NK-92 (cell line): ENCODE measurements around the gene URM1.

ENCODE experiments used
- DNase-seq: peaks from one replicate; lab custom pipeline; 2025; ENCODE audit not compliant: unreplicated experiment; lab: John Stamatoyannopoulos, UW

Gene URM1

GRCh38 chr9:128384801-128385495 lies 13.8 kb downstream of the URM1 start:
- DNase-seq: no peak

DNA sequence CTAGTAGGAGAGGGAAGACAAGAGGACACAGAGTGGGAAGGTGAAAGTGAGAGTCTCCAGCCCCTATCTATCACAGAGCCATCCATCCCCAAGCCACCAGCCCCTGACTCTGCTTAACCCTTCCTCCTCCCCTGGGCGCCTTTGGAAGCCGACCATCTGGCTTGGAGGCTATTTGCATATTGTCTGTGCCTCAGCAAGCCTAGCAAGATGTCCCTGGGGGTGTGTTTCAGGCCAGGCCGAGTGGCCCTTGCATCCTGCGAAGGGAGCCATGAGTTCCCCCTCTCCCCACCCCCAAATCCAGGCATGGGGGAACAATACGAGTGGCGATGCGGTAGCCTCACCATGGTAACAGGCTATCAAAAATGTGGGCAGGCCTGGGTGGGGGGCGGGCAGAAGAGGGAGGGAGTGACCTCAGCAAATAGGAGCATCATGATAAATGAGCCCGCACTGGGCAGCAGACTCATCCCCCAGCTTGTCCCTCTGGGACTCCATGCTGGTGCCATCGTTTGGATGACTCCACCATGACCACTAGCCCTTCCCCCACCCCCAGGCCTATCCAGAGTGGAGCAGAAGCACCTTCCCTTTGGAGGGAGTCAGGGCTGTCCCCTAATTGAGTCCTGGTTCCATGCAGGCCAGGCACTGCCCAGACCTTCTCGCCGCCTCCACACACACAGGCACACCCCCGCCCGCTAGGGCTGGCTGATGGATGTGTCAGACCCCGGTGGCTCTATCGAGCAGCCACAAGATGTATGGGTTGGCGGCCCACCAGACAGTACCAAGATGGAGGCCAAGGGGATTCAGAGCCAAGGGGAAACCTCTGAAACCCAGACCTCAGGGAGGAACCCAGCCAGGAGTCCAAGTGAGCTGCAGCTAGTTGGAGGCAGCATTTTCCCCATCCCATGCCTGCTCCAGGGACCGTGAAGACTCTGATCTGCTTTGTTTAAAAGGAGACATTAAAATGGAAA lies 14.6 kb downstream of the URM1 start:
- no peak for DNase-seq

- DNase-seq: no peak
Observed at GRCh38 chr9:128388150-128388549, 17.0 kb downstream of the URM1 start.

DNA sequence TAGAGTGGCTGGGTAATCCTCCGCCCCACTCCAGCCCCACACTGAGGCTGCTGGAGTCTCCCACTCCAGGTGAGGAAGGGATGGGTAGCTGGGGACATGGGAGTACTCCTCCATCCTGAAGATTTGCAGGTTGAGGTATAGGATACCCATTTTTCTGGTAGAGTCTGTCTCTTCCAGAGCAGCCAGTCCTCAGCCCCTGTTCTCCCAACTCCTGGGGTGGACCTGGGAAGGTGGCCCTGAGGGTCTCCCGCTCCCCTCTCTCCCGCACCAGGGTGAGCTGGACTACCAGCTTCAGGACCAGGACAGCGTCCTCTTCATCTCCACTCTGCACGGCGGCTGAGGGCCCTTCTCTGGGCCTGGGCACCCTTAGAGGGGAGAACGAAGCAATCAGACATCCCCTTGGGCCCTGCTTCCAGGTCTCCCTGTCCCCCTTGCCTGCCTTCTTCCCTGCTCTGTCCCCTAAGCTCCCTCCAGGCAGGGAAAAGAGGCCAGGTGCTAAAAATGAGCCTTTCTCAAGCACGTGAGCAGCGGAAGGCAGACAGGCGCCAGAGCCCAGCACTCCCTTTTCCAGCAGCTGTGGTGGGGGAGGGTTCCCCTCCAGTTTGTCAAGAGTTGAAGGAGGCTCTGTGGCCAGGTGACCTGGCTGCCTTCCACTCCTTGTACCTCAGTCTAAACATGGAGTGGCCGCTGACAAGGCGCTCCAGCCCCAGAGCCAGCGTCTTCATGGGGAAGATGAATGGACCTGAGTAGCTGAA lies 18.4 kb downstream of the URM1 start:
- no peak for DNase-seq

- no peak for DNase-seq
Observed at GRCh38 chr9:128390150-128390812, 19.1 kb downstream of the URM1 start.

DNA sequence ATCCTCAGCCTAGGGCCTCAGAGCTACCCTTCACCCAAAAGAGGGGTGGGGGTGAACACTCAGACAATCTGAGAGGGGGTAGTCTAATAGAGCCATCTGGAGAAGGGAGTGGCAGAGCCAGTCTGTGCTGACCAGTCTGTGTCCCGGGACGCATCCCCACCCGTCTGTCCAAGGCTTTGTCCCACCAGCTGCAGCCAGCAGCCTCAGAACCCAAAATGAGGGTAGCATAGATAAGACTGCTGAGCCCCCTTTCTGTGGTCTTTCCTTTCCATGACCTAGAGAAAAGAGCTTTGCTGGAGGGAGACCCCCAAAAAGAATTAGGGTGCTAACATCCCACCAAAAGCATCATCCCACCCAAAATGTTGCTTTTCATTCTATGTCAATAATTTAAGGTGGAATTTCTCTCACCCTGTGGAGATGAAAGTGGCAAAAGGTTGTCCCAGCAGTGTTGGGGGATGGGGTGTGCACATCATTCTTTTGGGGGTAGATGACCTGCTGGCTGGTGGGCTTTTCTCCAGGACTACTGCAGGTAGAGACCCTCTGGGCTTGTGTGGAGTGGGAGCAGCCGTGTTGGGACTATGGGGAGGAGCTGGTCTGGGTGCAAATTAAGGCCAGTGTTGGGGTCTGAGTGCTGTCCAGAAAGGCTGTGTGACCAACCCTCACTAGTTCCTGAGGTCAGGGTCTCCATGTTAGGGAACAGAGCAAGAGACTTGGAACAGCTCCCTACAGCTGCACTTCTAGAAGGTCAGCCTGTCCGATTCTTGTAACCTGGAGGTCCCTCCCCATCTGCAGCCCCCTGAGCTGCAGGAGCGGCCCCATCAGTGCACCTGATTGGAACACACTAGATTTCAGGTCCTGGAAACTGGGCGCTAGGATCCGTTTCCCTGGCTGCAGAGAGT lies 19.9 kb downstream of the URM1 start:
- no peak for DNase-seq

- DNase-seq: no peak
Observed at GRCh38 chr9:128391956-128392301, 20.8 kb downstream of the URM1 start.

GRCh38 chr9:128392302-128393144 lies 21.3 kb downstream of the URM1 start:
- no peak for DNase-seq

- no peak for DNase-seq
Observed at GRCh38 chr9:128393145-128393775, 22.1 kb downstream of the URM1 start.

GRCh38 chr9:128393970-128394369 lies 22.8 kb downstream of the URM1 start:
- DNase-seq: no peak

- no peak for DNase-seq
Observed at GRCh38 chr9:128394379-128395168, 23.4 kb downstream of the URM1 start.

DNA sequence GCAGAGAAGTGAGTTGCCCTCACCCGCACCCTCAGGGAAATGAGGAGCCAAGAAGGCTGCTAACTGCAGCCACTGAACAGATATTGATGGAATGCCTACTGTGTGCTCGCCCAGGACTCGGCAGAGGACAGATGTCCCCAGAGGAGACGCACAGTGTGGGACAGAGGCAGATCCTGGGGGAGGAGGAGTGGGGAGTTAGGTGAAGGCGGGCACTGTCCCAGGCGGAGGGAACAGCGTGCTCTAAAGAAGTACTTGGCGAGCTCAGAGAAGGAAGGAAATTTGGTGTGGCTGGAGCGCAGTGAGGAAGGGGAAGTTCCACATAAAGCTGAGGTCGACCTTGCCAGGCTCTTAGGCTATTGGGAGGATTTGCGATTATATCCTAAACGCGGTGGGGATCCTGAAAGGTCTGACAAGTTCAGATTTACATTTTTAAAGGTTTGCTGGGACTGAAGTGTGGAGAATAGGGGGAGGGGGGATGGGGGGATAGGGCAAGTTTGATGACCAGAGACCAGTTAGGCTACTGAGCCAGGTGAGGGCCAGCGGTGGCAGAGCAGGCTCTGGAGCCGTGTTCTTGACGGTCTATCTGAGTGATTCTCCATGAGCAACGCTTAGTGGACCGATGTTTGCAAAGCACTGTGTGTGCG lies 25.9 kb downstream of the URM1 start:
- DNase-seq: no peak

- no peak for DNase-seq
Observed at GRCh38 chr9:128397831-128398230, 26.7 kb downstream of the URM1 start.

DNA sequence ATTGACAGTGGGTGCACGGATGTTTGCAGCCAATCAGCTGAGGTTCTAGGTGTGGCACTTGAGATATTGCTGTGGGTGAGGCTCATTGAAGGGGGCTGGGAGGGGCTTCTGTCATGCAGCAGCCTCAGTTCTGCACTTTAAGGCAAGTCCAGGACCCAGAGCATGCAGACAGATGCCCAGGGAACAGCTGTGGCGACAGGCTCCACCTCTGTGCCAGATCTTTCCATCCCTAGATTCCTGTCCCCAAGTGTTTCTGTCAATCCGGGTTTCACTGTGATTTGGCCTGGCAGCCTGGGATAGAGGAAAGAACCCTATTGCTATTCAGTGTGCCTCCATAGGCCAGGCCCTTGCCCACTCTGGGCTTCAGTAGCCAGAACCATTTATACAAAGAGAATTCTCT lies 28.7 kb downstream of the URM1 start:
- no peak for DNase-seq

- DNase-seq: no peak
Observed at GRCh38 chr9:128404560-128404959, 33.4 kb downstream of the URM1 start.

DNA sequence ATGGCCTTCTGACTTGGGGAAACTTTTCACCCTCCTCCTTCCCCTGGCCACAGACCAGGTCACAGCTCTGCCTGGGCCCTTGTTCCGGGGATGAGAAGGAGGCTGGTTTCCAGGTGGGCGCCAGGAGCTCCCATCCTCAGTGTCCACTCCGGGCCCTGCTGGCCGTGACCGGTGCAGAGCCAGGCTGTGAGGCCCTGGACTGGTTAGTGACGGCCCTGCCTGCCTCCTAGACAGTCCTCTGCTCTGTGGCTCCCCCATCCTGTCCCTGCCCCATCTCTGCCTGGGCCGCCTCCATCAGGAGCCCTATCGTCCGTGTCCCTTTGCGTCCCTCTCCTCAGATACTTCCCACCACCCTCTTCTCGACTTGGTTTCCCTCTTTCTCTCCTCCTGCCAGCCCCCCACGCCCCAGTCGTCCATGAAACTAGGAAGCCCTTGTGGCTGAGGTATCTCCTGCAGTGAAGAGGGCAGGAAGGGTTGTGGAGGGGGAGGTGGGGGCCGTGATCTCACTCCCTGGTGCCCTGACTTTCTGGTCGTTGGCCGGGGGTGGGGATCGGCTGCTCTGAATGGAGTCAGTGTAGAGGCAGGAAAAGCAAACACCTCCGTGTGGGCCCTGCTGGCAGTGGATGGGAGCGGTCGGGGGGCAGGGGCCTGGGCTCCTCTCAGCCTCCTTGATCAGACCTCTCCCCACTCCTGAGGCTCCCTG lies 34.1 kb downstream of the URM1 start:
- no peak for DNase-seq

DNA sequence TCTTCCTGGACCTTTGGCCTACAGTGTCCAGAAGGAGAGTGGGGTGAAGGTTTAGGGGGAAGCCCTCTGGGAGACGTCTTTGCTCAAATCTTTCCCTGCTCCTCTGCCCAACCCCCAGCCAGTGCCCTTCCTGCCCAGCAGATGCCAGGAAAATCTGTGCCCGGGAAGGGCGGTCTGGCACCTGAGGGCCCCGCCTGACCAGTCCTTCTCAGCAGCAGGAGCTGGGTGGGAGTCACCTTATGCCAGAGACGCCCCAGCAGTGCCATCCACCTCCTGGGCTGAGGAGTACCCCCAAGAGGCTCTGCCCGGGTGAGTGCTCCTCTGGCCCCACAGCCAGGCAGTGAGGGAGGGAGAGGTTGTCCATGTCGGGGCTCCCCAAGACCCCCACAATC lies 34.6 kb downstream of the URM1 start:
- DNase-seq: no peak
